Endothelial cell (in vitro differentiated cells): Measurements from ENCODE around the gene SDCCAG8. TPM values are rescaled to one million over a fixed set of nuclear protein-coding genes. Genes with fewer than 3 reads are reported as not detected.

Experiments
- DNase-seq: peaks from one replicate; pipeline ENCODE4 v3.0.0; 2021; ENCODE audit warnings: low spot score
- H3K27ac Mint-ChIP-seq: one replicate; pipeline ENCODE4 v1.8.0; 2021; ENCODE audit warnings: mixed read lengths, inconsistent platforms; ENCODE audit not compliant: unreplicated experiment
- H3K27me3 Mint-ChIP-seq: one replicate; pipeline ENCODE4 v1.8.0; 2021; ENCODE audit warnings: mild to moderate bottlenecking, moderate library complexity, mixed read lengths, inconsistent platforms; ENCODE audit not compliant: unreplicated experiment
- H3K36me3 Mint-ChIP-seq: one replicate; pipeline ENCODE4 v1.8.0; 2021; ENCODE audit warnings: mild to moderate bottlenecking, low read depth, mixed read lengths, inconsistent platforms; ENCODE audit not compliant: unreplicated experiment
- H3K4me1 Mint-ChIP-seq: one replicate; pipeline ENCODE4 v1.8.0; 2021; ENCODE audit warnings: mild to moderate bottlenecking, mixed read lengths, inconsistent platforms; ENCODE audit not compliant: unreplicated experiment
- H3K4me3 Mint-ChIP-seq: one replicate; pipeline ENCODE4 v1.8.0; 2021; ENCODE audit warnings: mild to moderate bottlenecking, mixed read lengths, inconsistent platforms; ENCODE audit not compliant: unreplicated experiment
- H3K9me3 Mint-ChIP-seq: one replicate; pipeline ENCODE4 v1.8.0; 2021; ENCODE audit warnings: mixed read lengths, inconsistent platforms; ENCODE audit not compliant: unreplicated experiment
- CTCF ChIP-seq: fragments of 200-600 bp; sonication (generic); IDR thresholded peaks from one replicate; pipeline ENCODE4 v1.5.0; 2021; ENCODE audit warnings: antibody characterized with exemption; ENCODE audit not compliant: unreplicated experiment
- total RNA-seq: library from RNA; stranded (reverse); fragmentation: NEBNext Ultra II Directional; extraction: Animal tissue kit (Norgen Biotek cat#: 25700); gene quantifications from one replicate; pipeline ENCODE4 v1.2.1, GENCODE V29; 2021; ENCODE audit not compliant: unreplicated experiment

Gene SDCCAG8
- total RNA-seq, 1 donor from 2014 or later: 41.9 TPM

- TF ChIP-seq CTCF: no peak
- no peak overlapping the region for H3K27ac Mint-ChIP-seq
- H3K36me3 Mint-ChIP-seq: peaks cover 8% of the 10 kb centered on the region
- no peaks in the 10 kb centered on the region for H3K9me3 Mint-ChIP-seq
- H3K4me1 Mint-ChIP-seq: peaks cover 18% of the 10 kb centered on the region
- DNase-seq: no peak
- H3K4me3 Mint-ChIP-seq: no peak overlapping the region
- H3K27me3 Mint-ChIP-seq: peaks cover 8% of the 10 kb centered on the region
Measured at GRCh38 chr1:243258731-243259130, 2.9 kb downstream of the SDCCAG8 start.

- Mint-ChIP-seq H3K27me3 (peaks cover 4% of the 10 kb centered on the region), H3K9me3 (no peaks in the 10 kb centered on the region)
Measured at GRCh38 chr1:243260221-243260880, 4.5 kb downstream of the SDCCAG8 start.

GRCh38 chr1:243261390-243261789 lies 5.5 kb downstream of the SDCCAG8 start:
- H3K27ac Mint-ChIP-seq: no peak overlapping the region
- H3K27me3 Mint-ChIP-seq: no peaks in the 10 kb centered on the region
- DNase-seq: no peak
- H3K36me3 Mint-ChIP-seq: no peaks in the 10 kb centered on the region
- H3K4me1 Mint-ChIP-seq: peaks cover 30% of the 10 kb centered on the region
- TF ChIP-seq CTCF: no peak
- H3K4me3 Mint-ChIP-seq: no peak overlapping the region
- no peaks in the 10 kb centered on the region for H3K9me3 Mint-ChIP-seq

More at GRCh38 chr1:243260221-243260880, 4.5 kb downstream of the SDCCAG8 start:
- no peak overlapping the region for H3K27ac Mint-ChIP-seq
- H3K4me3 Mint-ChIP-seq: no peak overlapping the region
- no peak for DNase-seq
- H3K4me1 Mint-ChIP-seq: peaks cover 30% of the 10 kb centered on the region
- peaks cover 3% of the 10 kb centered on the region for H3K36me3 Mint-ChIP-seq
- no peak for TF ChIP-seq CTCF

GRCh38 chr1:243264717-243265116 lies 8.9 kb downstream of the SDCCAG8 start:
- DNase-seq: no peak
- H3K9me3 Mint-ChIP-seq: no peaks in the 10 kb centered on the region
- peak overlapping the region; percentile 19 for H3K4me3 Mint-ChIP-seq
- peak overlapping the region; percentile 96 for H3K27ac Mint-ChIP-seq
- TF ChIP-seq CTCF: no peak
- peaks cover 7% of the 10 kb centered on the region for H3K36me3 Mint-ChIP-seq
- peaks cover 46% of the 10 kb centered on the region for H3K4me1 Mint-ChIP-seq
- H3K27me3 Mint-ChIP-seq: no peaks in the 10 kb centered on the region

- DNase-seq: no peak
- no peaks in the 10 kb centered on the region for H3K27me3 Mint-ChIP-seq
- no peaks in the 10 kb centered on the region for H3K9me3 Mint-ChIP-seq
- peaks cover 57% of the 10 kb centered on the region for H3K4me1 Mint-ChIP-seq
- TF ChIP-seq CTCF: no peak
- no peak overlapping the region for H3K27ac Mint-ChIP-seq
- no peak overlapping the region for H3K4me3 Mint-ChIP-seq
- H3K36me3 Mint-ChIP-seq: peaks cover 7% of the 10 kb centered on the region
Measured at GRCh38 chr1:243266231-243266630, 10.4 kb downstream of the SDCCAG8 start.
